Activated CD4-positive, CD25-positive, alpha-beta regulatory T cell (primary cell): ENCODE results near the gene ZNRD2.
"Not testable (repeated sequence)": the region's sequence is repeated elsewhere in the genome, so short reads cannot be mapped to it uniquely, and the experiment has no call there.

Experiments used
- DNase-seq, 4 experiments: peaks; one replicate each; lab custom pipeline; 2025; lab: John Stamatoyannopoulos, UW

Gene ZNRD2

DNA sequence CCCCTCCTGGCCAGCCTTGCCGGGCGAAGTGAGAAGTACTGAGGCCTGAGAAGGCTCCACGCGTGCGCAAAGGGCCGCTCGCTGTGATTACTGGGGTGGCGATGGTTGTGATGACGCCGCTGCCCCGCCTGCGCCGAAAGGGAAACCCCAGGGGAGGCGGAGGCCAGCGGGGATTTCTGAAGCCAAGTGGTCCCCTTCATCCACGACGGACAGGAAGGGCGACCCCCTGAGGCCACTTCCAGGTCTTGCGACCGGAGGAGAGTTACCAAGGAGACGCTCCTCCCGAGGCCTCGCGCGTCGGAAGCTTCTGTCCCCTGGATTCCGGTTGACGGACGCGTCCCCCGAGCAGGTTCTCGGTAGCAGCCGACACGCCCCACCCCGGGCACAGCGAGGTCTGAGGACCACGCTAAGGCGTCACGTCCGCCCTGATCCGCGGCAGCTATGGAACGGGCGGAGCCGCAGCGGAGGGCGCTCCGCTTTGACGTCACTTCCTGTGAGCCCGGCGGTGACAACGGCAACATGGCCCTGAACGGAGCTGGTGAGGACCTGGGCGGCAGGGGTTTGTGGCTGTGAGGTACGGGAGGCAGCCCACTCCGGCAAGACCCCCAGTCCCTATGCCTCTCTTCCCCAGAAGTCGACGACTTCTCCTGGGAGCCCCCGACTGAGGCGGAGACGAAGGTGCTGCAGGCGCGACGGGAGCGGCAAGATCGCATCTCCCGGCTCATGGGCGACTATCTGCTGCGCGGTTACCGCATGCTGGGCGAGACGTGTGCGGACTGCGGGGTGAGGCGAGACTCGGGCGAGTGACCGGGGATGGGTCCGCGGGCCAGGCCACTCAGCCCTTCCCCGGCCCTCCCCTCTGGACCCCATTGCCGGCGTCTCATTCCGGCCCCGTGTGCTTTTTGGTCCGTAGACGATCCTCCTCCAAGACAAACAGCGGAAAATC is at the start of gene ZNRD2:
Gene ZNRD2 (plus strand): TSS at position 505 of the 946 bp plus-strand sequence. CDS start 15 bp downstream, at position 520.
- peak; percentile 98 to 100 (median 98) for DNase-seq

- DNase-seq = not testable (repeated sequence)
Measured at GRCh38 chr11:65521777-65522521, 48.3 kb upstream of the ZNRD2 start.

DNA sequence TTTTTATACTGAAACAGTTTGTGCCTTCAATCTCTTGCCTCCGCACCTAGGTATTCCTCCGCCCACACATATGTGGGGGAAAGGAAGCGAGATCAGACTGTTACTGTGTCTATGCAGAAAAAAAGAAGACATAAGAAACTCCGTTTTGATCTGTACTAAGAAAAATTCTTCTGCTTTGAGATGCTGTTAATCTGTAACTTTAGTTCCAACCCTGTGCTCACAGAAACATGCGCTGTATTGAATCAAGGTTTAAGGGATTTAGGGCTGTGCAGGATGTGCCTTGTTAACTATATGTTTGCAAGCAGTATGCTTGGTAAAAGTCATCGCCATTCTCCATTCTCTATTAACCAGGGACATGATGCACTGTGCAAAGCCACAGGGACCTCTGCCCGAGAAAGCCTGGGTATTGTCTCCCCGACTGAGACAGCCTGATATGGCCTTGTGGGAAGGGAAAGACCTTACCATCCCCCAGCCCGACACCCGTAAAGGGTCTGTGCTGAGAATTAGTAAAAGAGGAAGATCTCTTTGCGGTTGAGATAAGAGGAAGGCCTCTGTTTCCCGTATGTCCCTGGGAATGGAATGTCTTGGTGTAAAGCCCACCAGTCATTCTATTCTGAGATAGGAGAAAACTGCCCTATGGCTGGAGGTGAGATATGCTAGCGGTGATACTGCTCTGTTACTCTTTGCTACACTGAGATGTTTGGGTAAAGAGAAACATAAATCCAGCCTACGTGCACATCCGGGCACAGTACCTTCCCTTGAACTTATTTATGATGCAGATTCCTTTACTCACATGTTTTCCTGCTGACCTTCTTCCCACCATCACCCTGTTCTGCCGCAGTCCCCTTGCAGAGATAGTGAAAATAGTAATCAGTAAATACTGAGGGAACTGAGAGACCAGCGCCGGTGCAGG is 47.3 kb upstream of the ZNRD2 start:
- DNase-seq = not testable (repeated sequence)

DNA sequence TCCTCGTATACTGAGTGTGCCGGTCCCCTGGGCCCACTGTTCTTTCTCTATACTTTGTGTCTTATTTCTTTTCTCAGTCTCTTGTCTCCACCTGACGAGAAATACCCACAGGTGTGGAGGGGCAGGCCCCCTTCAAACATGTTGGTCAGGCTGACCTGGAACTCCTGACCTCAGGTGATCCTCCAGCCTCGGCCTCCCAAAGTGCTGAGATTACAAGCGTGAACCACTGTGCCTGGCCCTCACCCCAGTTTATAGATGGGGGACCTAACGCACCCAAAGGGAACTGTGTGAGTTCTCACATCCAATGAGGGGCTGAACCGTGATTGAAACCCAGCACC is 46.7 kb upstream of the ZNRD2 start:
- not testable (repeated sequence) for DNase-seq

DNA sequence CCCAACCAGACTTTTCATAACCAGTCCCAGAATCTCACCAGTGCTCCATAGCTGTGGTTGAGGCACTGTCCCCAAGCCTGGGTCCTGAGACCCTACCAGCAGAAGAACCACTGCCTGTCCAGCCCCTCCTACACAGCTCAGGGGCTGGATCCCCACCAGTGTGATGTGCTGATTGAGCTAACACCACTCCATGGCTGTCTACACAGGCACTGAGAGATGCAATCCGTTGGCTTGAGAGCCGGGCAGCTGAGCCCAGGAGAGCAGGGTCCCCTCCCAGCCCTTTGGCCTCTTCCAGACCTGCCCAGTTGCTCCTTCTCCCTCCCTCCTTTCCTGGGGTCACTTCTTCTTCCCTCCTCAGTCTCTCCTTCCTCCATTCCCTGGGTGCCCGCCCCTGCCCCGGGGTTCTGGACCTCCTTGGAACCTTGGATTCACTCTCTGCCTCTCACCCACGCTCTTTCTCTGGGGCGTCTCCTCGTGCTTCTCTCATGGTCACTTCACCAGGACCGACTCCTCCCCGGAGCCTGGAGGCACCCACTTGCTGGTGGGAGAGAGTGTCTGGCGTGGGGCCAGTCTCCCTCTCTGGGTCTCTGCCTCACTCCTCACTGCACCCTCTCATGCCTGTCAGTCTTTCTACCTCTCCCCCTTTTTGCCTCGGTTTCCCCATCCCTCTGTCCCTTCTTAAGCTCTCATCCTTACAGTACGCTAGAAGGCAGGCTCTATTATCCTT is 46.1 kb upstream of the ZNRD2 start:
- DNase-seq = no peak

- DNase-seq = peak; percentile 72 to 80 (median 74)
Measured at GRCh38 chr11:65524741-65525545, 45.3 kb upstream of the ZNRD2 start, which contains the start of gene SCYL1. Gene SCYL1 (plus strand): TSS chr11:65525083. CDS start chr11:65525154, 71 bp downstream.

DNA sequence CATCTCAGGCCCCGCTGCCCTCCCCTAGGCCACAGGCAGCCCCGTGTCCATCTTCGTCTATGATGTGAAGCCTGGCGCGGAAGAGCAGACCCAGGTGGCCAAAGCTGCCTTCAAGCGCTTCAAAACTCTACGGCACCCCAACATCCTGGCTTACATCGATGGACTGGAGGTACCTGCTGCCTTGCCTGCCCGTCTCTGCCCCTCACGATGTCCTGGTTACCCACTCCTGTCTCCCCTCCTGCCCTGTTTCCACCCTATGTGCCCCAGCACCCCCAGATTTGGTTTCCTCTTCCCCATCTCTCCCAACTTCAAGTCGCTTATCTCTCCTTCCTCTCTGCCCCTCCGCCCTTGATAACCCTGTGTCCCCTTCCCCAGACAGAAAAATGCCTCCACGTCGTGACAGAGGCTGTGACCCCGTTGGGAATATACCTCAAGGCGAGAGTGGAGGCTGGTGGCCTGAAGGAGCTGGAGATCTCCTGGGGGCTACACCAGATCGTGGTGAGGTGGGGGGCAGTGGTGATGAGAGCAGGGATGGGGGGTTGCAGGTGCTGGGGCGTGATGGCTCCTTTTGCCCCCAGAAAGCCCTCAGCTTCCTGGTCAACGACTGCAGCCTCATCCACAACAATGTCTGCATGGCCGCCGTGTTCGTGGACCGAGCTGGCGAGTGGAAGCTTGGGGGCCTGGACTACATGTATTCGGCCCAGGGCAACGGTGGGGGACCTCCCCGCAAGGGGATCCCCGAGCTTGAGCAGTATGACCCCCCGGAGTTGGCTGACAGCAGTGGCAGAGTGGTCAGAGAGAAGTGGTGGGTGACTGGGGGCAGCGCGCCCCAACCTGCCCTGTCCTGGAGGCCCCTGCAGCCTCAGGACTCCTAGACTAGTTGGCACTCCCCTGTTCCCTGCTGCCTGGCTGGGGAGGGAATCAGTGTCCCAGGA is 44.5 kb upstream of the ZNRD2 start:
- DNase-seq = no peak

DNA sequence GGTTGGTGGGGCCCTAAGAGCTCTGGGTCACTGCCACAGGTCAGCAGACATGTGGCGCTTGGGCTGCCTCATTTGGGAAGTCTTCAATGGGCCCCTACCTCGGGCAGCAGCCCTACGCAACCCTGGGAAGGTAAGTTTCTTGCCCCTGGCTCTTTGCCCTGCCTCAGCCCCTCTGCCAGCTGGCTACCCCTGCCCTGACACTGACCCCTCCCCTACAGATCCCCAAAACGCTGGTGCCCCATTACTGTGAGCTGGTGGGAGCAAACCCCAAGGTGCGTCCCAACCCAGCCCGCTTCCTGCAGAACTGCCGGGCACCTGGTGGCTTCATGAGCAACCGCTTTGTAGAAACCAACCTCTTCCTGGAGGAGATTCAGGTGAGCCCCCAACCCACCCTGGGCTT is 43.5 kb upstream of the ZNRD2 start:
- DNase-seq = no peak

DNA sequence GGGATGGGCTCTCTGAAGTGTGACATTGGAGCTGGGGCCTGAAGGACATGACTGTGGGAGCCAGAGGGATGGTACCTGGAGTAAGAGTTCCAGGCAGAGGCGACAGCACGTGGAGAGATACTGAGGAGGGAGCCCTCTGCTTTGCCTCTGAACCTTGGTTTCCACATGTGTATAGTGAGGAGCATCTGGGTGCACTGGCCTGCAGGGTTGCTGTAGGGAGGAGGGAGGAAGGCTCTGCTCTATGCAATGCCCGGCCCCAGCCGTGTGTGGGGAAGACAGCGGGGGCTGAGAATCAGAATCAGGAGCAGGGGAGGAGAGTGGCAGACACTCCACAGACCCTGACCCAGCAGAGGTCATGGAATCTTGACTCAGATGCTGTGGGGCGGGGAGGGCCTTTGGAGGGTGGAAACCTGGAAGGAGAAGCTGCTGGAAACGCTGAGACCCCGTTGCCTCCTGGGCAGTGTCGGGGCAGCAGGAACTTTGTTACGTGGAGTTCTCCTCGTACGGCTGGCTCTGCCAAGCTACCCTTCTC is 41.4 kb upstream of the ZNRD2 start:
- DNase-seq = no peak

GRCh38 chr11:65529475-65530156 is 40.7 kb upstream of the ZNRD2 start:
- no peak for DNase-seq

GRCh38 chr11:65530157-65530496 is 40.1 kb upstream of the ZNRD2 start:
- DNase-seq = no peak

GRCh38 chr11:65532388-65533064 is 37.8 kb upstream of the ZNRD2 start:
- DNase-seq = no peak

DNA sequence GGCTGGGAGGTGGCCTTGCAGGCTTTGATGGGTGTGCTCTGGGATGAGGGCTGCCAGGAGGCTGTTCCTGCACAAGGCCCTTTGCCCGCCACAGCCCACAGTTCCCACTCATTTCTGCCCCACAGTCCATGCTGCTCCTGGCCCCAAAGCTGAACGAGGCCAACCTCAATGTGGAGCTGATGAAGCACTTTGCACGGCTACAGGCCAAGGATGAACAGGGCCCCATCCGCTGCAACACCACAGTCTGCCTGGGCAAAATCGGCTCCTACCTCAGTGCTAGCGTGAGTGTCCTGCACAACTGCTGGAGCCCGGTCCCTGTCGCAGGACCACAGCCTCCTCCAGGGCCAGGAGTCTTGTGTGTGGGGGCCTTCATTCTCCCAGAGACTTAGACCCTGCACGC is 35.2 kb upstream of the ZNRD2 start:
- DNase-seq = no peak

DNA sequence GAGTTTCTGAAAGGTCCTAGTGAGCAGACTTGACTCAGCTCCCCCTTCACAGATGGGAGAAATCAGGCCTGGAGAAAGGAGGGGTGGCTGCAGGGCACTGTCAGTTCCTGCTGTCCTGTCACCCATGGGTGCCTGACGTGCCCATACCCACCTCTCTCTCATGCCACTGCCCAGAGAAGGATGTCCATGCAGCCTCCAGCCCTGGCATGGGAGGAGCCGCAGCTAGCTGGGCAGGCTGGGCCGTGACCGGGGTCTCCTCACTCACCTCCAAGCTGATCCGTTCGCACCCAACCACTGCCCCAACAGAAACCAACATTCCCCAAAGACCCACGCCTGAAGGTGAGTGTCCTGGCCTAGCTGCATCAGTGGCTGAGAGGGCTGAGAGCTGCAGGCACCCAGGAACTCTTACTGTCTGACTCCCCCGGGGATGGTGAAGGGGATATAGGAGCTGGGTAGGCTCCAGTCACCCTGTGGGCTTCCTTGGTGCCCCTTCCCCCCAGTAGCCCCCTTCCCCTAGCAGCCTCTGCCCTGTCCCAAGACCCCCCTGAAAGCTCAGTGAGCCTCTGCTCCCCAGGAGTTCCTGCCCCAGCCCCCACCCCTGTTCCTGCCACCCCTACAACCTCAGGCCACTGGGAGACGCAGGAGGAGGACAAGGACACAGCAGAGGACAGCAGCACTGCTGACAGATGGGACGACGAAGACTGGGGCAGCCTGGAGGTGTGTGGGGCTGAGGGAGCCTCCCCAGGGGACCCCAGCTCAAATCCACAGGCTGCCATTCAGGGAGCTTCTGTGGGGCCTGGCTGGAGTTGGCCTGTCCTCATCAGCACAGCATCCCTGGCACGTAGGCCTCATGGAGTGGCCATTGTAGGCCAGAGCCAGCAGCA is 33.6 kb upstream of the ZNRD2 start:
- no peak for DNase-seq

DNA sequence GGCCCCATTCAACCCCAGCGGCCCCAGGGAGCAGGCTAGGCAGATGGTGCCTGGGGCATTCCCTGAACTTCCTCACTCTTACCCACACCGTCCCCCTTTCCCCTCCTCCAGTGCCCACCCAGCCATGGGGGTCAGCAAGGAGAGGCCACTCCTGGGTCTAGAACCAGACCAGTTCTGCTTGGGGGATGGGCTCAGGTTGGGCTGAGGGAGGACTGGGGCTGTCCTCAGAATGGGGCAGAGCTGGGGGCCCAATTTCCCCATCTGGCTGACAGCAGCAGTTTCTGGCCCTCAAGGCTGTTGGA is 33.0 kb upstream of the ZNRD2 start:
- no peak for DNase-seq

- DNase-seq = no peak
Measured at GRCh38 chr11:65537620-65538231, 32.6 kb upstream of the ZNRD2 start.
